ENCODE results near the gene PBRM1.

GRCh38 chr3:52520141-52520667, 165.5 kb downstream of the PBRM1 start:
- TF ChIP-seq CTCF (IDR thresholded peaks at IDR 0.05) (no peak), EZH2phosphoT487 (IDR thresholded peaks at IDR 0.05) (no peak)

Measured in neural progenitor cell (in vitro differentiated cells).